Measurements from ENCODE around the gene GP9.
"Not testable (repeated sequence)": the region's sequence is repeated elsewhere in the genome, so short reads cannot be mapped to it uniquely, and the experiment has no call there.

The GP9 gene

DNA sequence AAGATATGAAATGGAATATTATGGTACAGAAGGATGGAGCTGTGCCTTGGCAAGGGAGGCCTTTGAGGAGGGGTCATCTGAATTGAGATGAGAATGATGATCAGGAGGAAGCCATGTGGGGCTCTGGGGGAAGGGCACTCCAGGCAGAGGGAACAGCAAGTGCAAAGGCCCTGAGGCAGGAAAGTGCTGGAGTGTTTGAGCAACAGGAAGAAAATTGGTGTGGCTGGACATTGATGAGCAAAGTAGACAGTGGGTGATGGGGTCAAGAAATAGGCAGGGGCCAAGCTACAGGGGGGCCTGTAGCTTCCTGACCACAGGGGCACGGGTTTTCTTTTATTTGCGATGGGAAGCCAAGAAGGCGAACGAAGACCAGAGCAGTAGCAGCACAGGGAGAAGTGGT lies 3.3 kb upstream of the GP9 start:
- H3K4me3 ChIP-seq (ENCODE audit: low read length) = no peak overlapping the region
- H3K9ac ChIP-seq (ENCODE audit: low read length) = no peak overlapping the region
- H3K27me3 ChIP-seq (ENCODE audit: control insufficient read depth, insufficient read depth, low read length) = no peaks in the 10 kb centered on the region
- H3K4me1 ChIP-seq (ENCODE audit: control insufficient read depth, low read depth, low read length) = no peaks in the 10 kb centered on the region
- H3K27ac ChIP-seq (ENCODE audit: low read length) = no peak overlapping the region
- H3K9me3 ChIP-seq (ENCODE audit: control insufficient read depth, low read depth, low read length) = no peaks in the 10 kb centered on the region
- no peaks in the 10 kb centered on the region for H3K36me3 ChIP-seq (ENCODE audit: control insufficient read depth, low read depth, low read length)

DNA sequence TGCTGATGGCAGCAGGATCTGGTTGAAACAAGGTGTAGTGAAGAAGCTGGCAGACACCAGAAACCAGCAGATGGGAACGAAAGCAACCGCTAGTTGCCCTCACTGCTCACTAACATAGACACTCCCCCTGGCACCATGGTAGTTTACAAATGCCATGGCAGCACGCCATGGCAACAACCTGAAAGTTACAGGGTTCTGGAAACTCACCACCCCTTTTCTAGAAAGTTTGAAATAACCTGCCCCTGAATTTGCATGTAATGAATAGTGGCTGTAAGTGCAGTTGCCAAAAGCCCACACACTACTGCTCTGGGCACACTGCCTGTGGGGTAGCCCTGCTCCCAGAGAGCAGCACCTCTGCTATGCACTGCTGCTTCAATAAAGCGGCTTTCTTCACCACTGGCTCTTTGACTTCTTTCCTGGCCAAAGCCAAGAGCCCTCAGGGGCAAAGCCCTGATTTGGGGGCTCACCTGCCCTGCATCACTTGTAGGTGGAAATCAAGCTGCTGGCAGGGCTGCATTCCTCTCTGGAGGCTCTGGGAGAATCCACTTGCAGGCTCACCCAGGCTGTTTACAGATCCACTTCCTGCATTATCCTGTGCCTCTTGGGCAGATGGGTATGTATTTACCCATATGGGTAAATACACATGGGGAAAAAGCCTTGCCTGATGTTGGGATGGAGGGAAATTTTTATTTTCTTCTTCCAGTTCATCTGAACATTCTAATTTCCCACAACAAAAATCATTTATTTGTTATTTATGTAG lies 2.0 kb upstream of the GP9 start:
- H3K4me3 ChIP-seq (ENCODE audit: low read length) = no peak overlapping the region
- H3K4me1 ChIP-seq (ENCODE audit: control insufficient read depth, low read depth, low read length) = no peaks in the 10 kb centered on the region
- H3K36me3 ChIP-seq (ENCODE audit: control insufficient read depth, low read depth, low read length) = no peaks in the 10 kb centered on the region
- no peaks in the 10 kb centered on the region for H3K9me3 ChIP-seq (ENCODE audit: control insufficient read depth, low read depth, low read length)
- no peaks in the 10 kb centered on the region for H3K27me3 ChIP-seq (ENCODE audit: control insufficient read depth, insufficient read depth, low read length)
- no peak overlapping the region for H3K27ac ChIP-seq (ENCODE audit: low read length)
- H3K9ac ChIP-seq (ENCODE audit: low read length) = no peak overlapping the region

DNA sequence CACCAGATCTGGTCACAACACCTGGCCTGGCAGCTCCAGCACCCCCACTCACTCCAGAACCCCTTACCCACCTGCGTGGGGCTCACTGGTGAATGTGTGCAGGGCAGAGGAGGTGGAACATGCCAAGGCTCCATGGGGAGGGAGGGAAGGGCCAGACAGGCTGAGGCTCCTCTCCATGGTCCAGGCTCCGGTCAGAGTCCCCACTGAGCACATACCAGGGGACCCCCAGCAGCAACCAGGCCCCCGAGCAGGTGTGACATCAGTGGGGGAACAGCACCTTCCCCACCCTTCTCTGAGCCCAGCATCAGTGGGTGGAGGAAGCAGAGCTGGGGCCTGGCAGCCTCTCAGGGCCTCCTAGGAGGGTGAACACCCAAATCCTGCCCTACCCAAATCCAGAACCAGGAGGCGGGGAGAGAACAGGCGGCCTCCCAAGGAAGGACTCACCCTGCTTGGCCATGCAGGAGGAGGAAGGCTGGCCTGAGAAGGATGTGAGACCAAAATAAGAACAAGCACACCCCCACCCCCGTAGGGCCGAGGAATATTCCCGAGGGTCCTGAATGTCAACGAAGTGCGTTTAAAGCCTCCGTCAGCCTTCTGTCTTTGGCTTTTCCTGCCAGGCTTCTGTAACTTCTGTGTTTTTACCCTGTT lies 1.1 kb upstream of the GP9 start:
- Histone ChIP-seq H3K27me3 (ENCODE audit: control insufficient read depth, insufficient read depth, low read length) (no peaks in the 10 kb centered on the region), H3K9ac (ENCODE audit: low read length) (no peak overlapping the region), H3K36me3 (ENCODE audit: control insufficient read depth, low read depth, low read length) (no peaks in the 10 kb centered on the region), H3K4me1 (ENCODE audit: control insufficient read depth, low read depth, low read length) (no peaks in the 10 kb centered on the region), H3K9me3 (ENCODE audit: control insufficient read depth, low read depth, low read length) (no peaks in the 10 kb centered on the region), H3K27ac (ENCODE audit: low read length) (no peak overlapping the region), H3K4me3 (ENCODE audit: low read length) (no peak overlapping the region)

DNA sequence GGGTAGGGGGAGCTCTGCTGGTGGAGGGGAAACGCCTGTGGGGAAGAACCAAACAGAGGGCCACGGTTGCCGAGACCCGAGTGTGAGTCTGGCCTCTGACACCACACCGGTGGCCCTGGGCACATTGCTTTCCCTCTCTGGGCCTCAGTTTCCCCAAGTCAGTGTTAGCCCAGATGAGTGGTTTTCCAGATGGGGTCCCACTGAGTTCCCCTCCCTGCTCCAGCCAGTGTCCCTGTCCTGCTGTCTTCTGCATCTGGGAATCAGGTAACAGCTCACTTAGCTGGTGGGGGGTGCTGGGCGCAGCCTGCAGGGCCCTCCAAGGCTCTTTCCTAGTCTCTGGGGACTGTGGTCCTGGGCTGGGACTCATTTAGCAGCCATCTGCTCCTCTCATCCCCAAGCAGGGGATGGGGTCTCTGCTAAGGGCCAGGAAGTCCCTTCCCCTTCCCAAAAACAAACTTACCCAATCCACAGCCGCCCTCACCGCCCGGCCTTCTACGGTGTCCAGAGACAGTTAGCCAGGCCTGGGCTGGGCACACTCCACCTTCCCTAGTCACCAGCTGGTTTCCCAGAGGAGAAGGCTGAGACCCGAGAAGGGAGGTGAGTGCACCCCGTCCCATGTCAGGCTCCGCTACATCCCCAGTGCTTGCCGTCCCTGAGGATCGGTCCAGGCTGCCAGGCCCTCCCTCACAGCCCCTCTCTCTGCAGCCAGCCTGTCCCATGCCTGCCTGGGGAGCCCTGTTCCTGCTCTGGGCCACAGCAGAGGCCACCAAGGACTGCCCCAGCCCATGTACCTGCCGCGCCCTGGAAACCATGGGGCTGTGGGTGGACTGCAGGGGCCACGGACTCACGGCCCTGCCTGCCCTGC lies 676 bp downstream of the GP9 start:
- no peaks in the 10 kb centered on the region for H3K27me3 ChIP-seq (ENCODE audit: control insufficient read depth, insufficient read depth, low read length)
- no peaks in the 10 kb centered on the region for H3K9me3 ChIP-seq (ENCODE audit: control insufficient read depth, low read depth, low read length)
- no peak overlapping the region for H3K9ac ChIP-seq (ENCODE audit: low read length)
- no peaks in the 10 kb centered on the region for H3K4me1 ChIP-seq (ENCODE audit: control insufficient read depth, low read depth, low read length)
- no peak overlapping the region for H3K27ac ChIP-seq (ENCODE audit: low read length)
- H3K36me3 ChIP-seq (ENCODE audit: control insufficient read depth, low read depth, low read length) = no peaks in the 10 kb centered on the region
- H3K4me3 ChIP-seq (ENCODE audit: low read length) = no peak overlapping the region

DNA sequence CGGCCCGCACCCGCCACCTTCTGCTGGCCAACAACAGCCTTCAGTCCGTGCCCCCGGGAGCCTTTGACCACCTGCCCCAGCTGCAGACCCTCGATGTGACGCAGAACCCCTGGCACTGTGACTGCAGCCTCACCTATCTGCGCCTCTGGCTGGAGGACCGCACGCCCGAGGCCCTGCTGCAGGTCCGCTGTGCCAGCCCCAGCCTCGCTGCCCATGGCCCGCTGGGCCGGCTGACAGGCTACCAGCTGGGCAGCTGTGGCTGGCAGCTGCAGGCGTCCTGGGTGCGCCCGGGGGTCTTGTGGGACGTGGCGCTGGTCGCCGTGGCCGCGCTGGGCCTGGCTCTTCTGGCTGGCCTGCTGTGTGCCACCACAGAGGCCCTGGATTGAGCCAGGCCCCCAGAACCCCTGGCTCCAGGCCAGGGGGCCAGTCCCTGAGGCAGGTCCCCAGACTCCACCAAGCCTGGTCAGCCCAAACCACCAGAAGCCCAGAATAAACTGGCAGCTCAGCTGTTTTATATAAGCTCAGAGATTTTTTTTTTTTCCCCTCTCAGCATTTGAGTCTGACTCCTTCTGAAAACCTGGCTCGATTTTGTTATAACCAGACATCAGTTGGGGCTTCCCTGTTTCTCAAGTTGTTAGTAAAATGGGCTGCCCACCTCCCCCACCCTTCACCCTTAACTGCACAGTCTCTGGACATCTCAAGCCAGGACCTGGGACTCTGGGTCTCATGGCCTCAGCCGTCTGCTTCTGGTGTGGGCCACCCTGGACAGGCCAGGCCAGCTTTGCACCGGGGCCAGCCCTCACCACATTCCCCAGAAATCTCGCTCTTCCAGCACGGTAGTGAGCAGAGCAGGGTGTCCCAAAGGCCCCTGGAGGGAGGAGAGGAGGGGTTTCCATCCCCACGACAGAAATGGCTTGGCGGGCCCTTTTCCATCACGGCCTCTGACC lies 1.6 kb downstream of the GP9 start:
- Histone ChIP-seq H3K36me3 (ENCODE audit: control insufficient read depth, low read depth, low read length) (no peaks in the 10 kb centered on the region), H3K4me1 (ENCODE audit: control insufficient read depth, low read depth, low read length) (no peaks in the 10 kb centered on the region), H3K9ac (ENCODE audit: low read length) (no peak overlapping the region), H3K9me3 (ENCODE audit: control insufficient read depth, low read depth, low read length) (no peaks in the 10 kb centered on the region), H3K27ac (ENCODE audit: low read length) (no peak overlapping the region), H3K27me3 (ENCODE audit: control insufficient read depth, insufficient read depth, low read length) (no peaks in the 10 kb centered on the region), H3K4me3 (ENCODE audit: low read length) (no peak overlapping the region)

DNA sequence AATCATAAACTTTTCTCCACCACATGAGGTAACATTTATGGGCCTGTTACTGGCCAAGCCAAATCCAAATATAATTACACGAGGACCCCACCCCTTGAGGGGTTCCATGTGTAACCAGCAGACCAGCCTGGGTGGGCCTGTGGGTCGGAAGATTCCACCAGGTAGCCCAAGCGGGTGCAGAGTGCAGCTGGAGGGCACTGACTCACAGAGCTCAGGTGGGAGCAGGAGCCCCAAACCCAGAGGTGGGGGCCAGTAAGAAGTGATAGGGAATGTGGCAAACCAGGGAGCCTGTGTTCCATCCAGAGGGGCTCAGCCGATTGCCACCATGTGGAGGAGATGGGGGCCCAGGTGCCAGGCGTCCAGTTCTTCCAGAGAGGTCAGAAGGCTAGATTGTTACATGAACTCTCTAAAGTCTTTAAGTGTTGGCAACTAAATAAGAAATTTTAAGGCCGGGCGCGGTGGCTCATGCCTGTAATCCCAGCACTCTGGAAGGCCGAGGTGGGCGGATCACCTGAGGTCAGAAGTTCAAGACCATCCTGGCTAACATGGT lies 2.6 kb downstream of the GP9 start:
- no peaks in the 10 kb centered on the region for H3K9me3 ChIP-seq (ENCODE audit: control insufficient read depth, low read depth, low read length)
- no peak overlapping the region for H3K9ac ChIP-seq (ENCODE audit: low read length)
- no peaks in the 10 kb centered on the region for H3K27me3 ChIP-seq (ENCODE audit: control insufficient read depth, insufficient read depth, low read length)
- no peaks in the 10 kb centered on the region for H3K4me1 ChIP-seq (ENCODE audit: control insufficient read depth, low read depth, low read length)
- H3K36me3 ChIP-seq (ENCODE audit: control insufficient read depth, low read depth, low read length) = no peaks in the 10 kb centered on the region
- no peak overlapping the region for H3K27ac ChIP-seq (ENCODE audit: low read length)
- no peak overlapping the region for H3K4me3 ChIP-seq (ENCODE audit: low read length)

DNA sequence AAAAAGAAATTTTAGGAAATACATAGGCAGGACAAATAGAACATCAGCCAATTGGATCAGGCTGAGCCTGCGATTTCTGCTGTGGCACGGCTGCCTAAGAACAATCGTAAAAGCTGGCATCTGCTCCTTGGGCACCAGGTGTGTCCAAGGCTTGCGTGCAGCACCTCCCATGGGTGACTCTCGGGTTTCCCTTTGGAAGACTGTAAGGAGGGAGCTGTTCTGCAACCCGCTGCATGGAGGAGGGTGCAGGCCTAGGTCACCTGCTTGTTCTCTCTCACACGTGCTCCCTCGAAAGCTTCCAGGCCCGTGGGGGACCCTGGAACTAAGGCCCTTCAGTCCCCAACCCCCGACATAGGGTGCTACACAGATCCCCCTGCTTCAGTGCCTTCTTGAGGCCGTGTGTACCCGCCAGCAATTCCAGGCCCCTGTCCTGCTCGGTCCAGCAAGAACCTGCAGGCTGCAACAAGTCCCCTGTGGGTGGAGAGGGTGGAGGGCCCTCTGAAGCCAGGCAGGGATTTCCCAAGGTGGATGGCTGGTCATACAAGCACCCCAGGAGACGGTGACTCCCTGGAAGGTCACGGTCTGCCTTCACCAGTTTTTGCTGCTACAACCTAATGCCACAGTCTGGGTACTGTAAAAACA lies 3.4 kb downstream of the GP9 start:
- H3K4me1 ChIP-seq (ENCODE audit: control insufficient read depth, low read depth, low read length) = no peaks in the 10 kb centered on the region
- H3K27ac ChIP-seq (ENCODE audit: low read length) = no peak overlapping the region
- H3K27me3 ChIP-seq (ENCODE audit: control insufficient read depth, insufficient read depth, low read length) = no peaks in the 10 kb centered on the region

DNA sequence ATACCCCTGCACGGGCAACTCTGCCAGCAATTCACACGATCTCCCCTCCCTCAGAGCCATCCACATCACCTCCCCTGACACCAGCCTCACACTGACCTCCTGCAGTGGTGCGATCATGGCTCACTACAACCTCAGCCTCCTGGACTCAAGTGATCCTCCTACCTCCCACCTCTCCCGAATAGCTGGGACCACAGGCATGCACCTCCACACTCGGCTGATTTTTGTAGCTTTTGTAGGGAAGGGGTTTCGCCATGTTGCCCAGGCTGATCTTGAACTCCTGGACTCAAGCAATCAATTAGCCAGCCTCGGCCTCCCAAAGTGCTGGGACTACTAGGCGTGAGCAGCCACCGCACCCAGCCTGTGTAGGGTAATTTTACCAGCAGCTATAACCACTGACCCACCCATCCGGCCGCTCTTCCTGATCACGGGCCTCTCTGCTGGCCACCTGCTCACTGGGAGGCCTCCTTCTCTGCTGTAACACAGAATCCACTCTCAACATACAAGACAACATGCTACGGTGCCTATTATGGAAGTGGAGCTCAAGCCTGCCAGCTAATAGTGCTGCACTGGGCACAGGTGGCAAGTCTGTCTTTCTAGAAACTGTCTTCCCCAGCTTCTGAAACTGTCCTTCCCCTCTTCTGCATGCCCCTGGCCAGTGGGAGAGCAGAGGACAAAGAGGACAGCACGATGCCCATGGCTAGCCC lies 4.6 kb downstream of the GP9 start:
- Histone ChIP-seq H3K9ac (ENCODE audit: low read length) (no peak overlapping the region), H3K27me3 (ENCODE audit: control insufficient read depth, insufficient read depth, low read length) (no peaks in the 10 kb centered on the region), H3K36me3 (ENCODE audit: control insufficient read depth, low read depth, low read length) (no peaks in the 10 kb centered on the region), H3K9me3 (ENCODE audit: control insufficient read depth, low read depth, low read length) (no peaks in the 10 kb centered on the region), H3K4me1 (ENCODE audit: control insufficient read depth, low read depth, low read length) (no peaks in the 10 kb centered on the region), H3K4me3 (ENCODE audit: low read length) (no peak overlapping the region), H3K27ac (ENCODE audit: low read length) (no peak overlapping the region)

More for the DNA sequence above, 3.4 kb downstream of the GP9 start:
- H3K9ac ChIP-seq (ENCODE audit: low read length) = no peak overlapping the region
- no peaks in the 10 kb centered on the region for H3K9me3 ChIP-seq (ENCODE audit: control insufficient read depth, low read depth, low read length)
- H3K4me3 ChIP-seq (ENCODE audit: low read length) = no peak overlapping the region
- H3K36me3 ChIP-seq (ENCODE audit: control insufficient read depth, low read depth, low read length) = no peaks in the 10 kb centered on the region

DNA sequence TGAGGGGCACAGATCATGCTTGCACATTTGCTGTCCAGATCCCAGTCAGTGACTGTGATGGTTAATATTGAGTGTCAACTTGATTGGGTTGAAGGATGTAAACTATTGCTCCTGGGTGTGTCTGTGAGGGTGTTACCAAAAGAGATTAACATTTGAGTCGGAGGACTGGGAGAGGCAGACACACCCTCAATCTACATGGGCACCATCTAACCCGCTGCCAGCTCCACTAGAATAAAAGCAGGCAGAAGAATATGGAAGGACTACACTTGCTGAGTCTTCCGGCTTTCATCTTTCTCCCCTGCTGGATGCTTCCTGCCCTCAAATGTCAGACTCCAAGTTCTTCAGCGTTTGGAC lies 5.1 kb downstream of the GP9 start:
- Histone ChIP-seq H3K9ac (ENCODE audit: low read length) (no peak overlapping the region), H3K4me1 (ENCODE audit: control insufficient read depth, low read depth, low read length) (no peaks in the 10 kb centered on the region), H3K9me3 (ENCODE audit: control insufficient read depth, low read depth, low read length) (no peaks in the 10 kb centered on the region), H3K27ac (ENCODE audit: low read length) (no peak overlapping the region), H3K36me3 (ENCODE audit: control insufficient read depth, low read depth, low read length) (no peaks in the 10 kb centered on the region), H3K27me3 (ENCODE audit: control insufficient read depth, insufficient read depth, low read length) (no peaks in the 10 kb centered on the region), H3K4me3 (ENCODE audit: low read length) (no peak overlapping the region)

DNA sequence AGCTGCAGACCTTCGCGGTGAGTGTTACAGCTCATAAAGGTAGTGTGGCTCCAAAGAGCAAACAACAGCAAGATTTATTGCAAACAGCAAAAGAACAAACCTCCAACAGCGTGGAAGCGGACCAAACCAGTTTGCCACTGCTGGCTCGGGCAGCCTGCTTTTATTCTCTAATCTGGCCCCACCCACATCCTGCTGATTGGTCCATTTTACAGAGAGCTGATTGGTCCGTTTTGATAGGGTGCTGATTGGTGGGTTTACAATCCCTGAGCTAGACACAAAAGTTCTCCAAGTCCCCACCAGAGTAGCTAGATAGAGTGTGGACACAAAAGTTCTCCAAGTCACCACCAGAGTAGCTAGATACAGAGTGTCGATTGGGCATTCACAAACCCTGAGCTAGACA lies 7.1 kb downstream of the GP9 start:
- not testable (repeated sequence) for H3K4me1 ChIP-seq (ENCODE audit: control insufficient read depth, low read depth, low read length); H3K27me3 ChIP-seq (ENCODE audit: control insufficient read depth, insufficient read depth, low read length); H3K9ac ChIP-seq (ENCODE audit: low read length); H3K4me3 ChIP-seq (ENCODE audit: low read length); H3K36me3 ChIP-seq (ENCODE audit: control insufficient read depth, low read depth, low read length); H3K9me3 ChIP-seq (ENCODE audit: control insufficient read depth, low read depth, low read length); H3K27ac ChIP-seq (ENCODE audit: low read length)

Data from iPS-18a (cell line).